ENCODE results near the gene RECK. TPM values are rescaled to one million over a fixed set of nuclear protein-coding genes. Genes with fewer than 3 reads are reported as not detected.

RECK gene
- total RNA-seq, 2 experiments from 2014 or later: 9.3 to 9.8 TPM

GRCh38 chr9:36136272-36136893, 99.7 kb downstream of the RECK start, which contains the start of gene GLIPR2:
Gene GLIPR2, plus strand, starts transcription at chr9:36136733. Its CDS starts 46 bp downstream, at chr9:36136779.
- CTCF ChIA-PET: interaction anchor here (1.0 to 2.4 kb wide), 8 partner anchors 10 to 54 kb away, joined by 3 to 17 read pairs (median 6); partner anchors contain the start of gene CLTA
- H3K4me3 ChIP-seq (ENCODE audit: low read length): peak within 1 kb of the TSS; percentile 85
- Mint-ChIP-seq H3K9me3 (no peaks in the 10 kb centered on the region), H3K36me3 (ENCODE audit: low read depth) (peaks cover 7% of the 10 kb centered on the region), H3K4me3 (peak within 1 kb of the TSS; percentile 98), H3K27ac (peak within 1 kb of the TSS; percentile 92), H3K4me1 (ENCODE audit: low read depth) (peaks cover 51% of the 10 kb centered on the region), H3K27me3 (no peaks in the 10 kb centered on the region)
- peak; percentile 93 for ATAC-seq (ENCODE audit: poor library complexity)
- DNase-seq: peak; percentile 53 to 91 (median 72)
- peaks cover 53% of the 10 kb centered on the region for H3K4me1 ChIP-seq (ENCODE audit: insufficient read depth, low read length)
- no peaks in the 10 kb centered on the region for H3K9me3 ChIP-seq (ENCODE audit: control insufficient read depth in 1 of 2, insufficient read depth in 1 of 2, low read length in 2 of 2)
- no peak for TF ChIP-seq CTCF (IDR thresholded peaks at IDR 0.05)
- no peaks in the 10 kb centered on the region for H3K36me3 ChIP-seq (ENCODE audit: insufficient read depth, low read length)
- intact Hi-C loops (cut with DNase I, micrococcal nuclease): loop anchor here (1.0 to 2.0 kb wide), 3 partner anchors 15 to 54 kb away; partner anchors contain the start of gene CLTA (in 1 of the 2)
- peak within 1 kb of the TSS; percentile 53 to 59 for H3K27ac ChIP-seq (ENCODE audit: low read depth in 1 of 2, low read length in 2 of 2)
- POLR2A ChIA-PET: interaction anchor here (0.8 to 2.2 kb wide), 11 partner anchors 8 to 100 kb away, joined by 3 to 20 read pairs (median 4); partner anchors contain the start of genes CLTA and RECK
- no peaks in the 10 kb centered on the region for H3K27me3 ChIP-seq (ENCODE audit: control insufficient read depth in 1 of 2, insufficient read depth in 2 of 2, low read length in 2 of 2)

GRCh38 chr9:36136894-36137391, 100.2 kb downstream of the RECK start:
- intact Hi-C loops (cut with DNase I, micrococcal nuclease): loop anchor here (1.0 to 2.0 kb wide), 4 partner anchors 11 to 53 kb away; partner anchors contain the start of gene CLTA (in 1 of the 2)
- peak overlapping the region; percentile 98 for H3K4me3 Mint-ChIP-seq
- no peak for TF ChIP-seq CTCF (IDR thresholded peaks at IDR 0.05)
- peak overlapping the region; percentile 85 for H3K4me3 ChIP-seq (ENCODE audit: low read length)
- H3K36me3 ChIP-seq (ENCODE audit: insufficient read depth, low read length): peaks cover under 1% of the 10 kb centered on the region
- CTCF ChIA-PET: interaction anchor here (1.0 to 2.4 kb wide), 8 partner anchors 9 to 53 kb away, joined by 3 to 17 read pairs (median 6); partner anchors contain the start of gene CLTA
- H3K27ac Mint-ChIP-seq: peak overlapping the region; percentile 92
- DNase-seq (no peak), ATAC-seq (ENCODE audit: poor library complexity) (peak; percentile 35)
- H3K27ac ChIP-seq (ENCODE audit: low read depth in 1 of 2, low read length in 2 of 2): peak overlapping the region; percentile 53 to 59
- H3K27me3 ChIP-seq (ENCODE audit: control insufficient read depth in 1 of 2, insufficient read depth in 2 of 2, low read length in 2 of 2): no peaks in the 10 kb centered on the region
- peaks cover 58% of the 10 kb centered on the region for H3K4me1 ChIP-seq (ENCODE audit: insufficient read depth, low read length)
- peaks cover 7% of the 10 kb centered on the region for H3K36me3 Mint-ChIP-seq (ENCODE audit: low read depth)
- no peaks in the 10 kb centered on the region for H3K9me3 Mint-ChIP-seq
- H3K9me3 ChIP-seq (ENCODE audit: control insufficient read depth in 1 of 2, insufficient read depth in 1 of 2, low read length in 2 of 2): no peaks in the 10 kb centered on the region
- H3K4me1 Mint-ChIP-seq (ENCODE audit: low read depth): peaks cover 56% of the 10 kb centered on the region
- H3K27me3 Mint-ChIP-seq: no peaks in the 10 kb centered on the region
- POLR2A ChIA-PET: interaction anchor here (1.0 to 2.2 kb wide), 9 partner anchors 8 to 101 kb away, joined by 3 to 20 read pairs (median 4); partner anchors contain the start of genes CLTA and RECK

- no peaks in the 10 kb centered on the region for H3K27me3 ChIP-seq (ENCODE audit: control insufficient read depth in 1 of 2, insufficient read depth in 2 of 2, low read length in 2 of 2)
- H3K27ac ChIP-seq (ENCODE audit: low read depth in 1 of 2, low read length in 2 of 2): peak overlapping the region in 1 of 2 donors; percentile 59
- H3K4me3 Mint-ChIP-seq: peak overlapping the region; percentile 98
- H3K36me3 Mint-ChIP-seq (ENCODE audit: low read depth): peaks cover 7% of the 10 kb centered on the region
- H3K4me1 Mint-ChIP-seq (ENCODE audit: low read depth): peaks cover 62% of the 10 kb centered on the region
- ATAC-seq (ENCODE audit: poor library complexity) (no peak), DNase-seq (no peak)
- ChIA-PET POLR2A (interaction anchor here (1.4 to 2.2 kb wide), 7 partner anchors 7 to 53 kb away, joined by 3 to 20 read pairs (median 6); partner anchors contain the start of gene CLTA), CTCF (interaction anchor here (1.1 to 2.4 kb wide), 6 partner anchors 9 to 53 kb away, joined by 3 to 17 read pairs (median 6); partner anchors contain the start of gene CLTA)
- no peaks in the 10 kb centered on the region for H3K27me3 Mint-ChIP-seq
- H3K9me3 Mint-ChIP-seq: no peaks in the 10 kb centered on the region
- H3K9me3 ChIP-seq (ENCODE audit: control insufficient read depth in 1 of 2, insufficient read depth in 1 of 2, low read length in 2 of 2): no peaks in the 10 kb centered on the region
- H3K36me3 ChIP-seq (ENCODE audit: insufficient read depth, low read length): peaks cover 6% of the 10 kb centered on the region
- intact Hi-C loops (cut with DNase I, micrococcal nuclease): loop anchor here (1.0 to 2.0 kb wide), 2 partner anchors 11 to 35 kb away; no protein-coding TSS in a partner anchor
- peak overlapping the region; percentile 85 for H3K4me3 ChIP-seq (ENCODE audit: low read length)
- no peak for TF ChIP-seq CTCF (IDR thresholded peaks at IDR 0.05)
- H3K4me1 ChIP-seq (ENCODE audit: insufficient read depth, low read length): peaks cover 64% of the 10 kb centered on the region
- peak overlapping the region; percentile 92 for H3K27ac Mint-ChIP-seq
Measured at GRCh38 chr9:36137392-36138004, 100.8 kb downstream of the RECK start.
